Measurements from ENCODE around the gene MYO15B. TPM values are rescaled to one million over a fixed set of nuclear protein-coding genes. Genes with fewer than 3 reads are reported as not detected.
"Not testable (repeated sequence)": the region's sequence is repeated elsewhere in the genome, so short reads cannot be mapped to it uniquely, and the experiment has no call there.

Gene MYO15B
- total and polyA plus RNA-seq, 2 donors (not counting 3 experiments of a cell fraction or from before 2014, with no cell fraction given): 10.2 to 87.8 TPM

DNA sequence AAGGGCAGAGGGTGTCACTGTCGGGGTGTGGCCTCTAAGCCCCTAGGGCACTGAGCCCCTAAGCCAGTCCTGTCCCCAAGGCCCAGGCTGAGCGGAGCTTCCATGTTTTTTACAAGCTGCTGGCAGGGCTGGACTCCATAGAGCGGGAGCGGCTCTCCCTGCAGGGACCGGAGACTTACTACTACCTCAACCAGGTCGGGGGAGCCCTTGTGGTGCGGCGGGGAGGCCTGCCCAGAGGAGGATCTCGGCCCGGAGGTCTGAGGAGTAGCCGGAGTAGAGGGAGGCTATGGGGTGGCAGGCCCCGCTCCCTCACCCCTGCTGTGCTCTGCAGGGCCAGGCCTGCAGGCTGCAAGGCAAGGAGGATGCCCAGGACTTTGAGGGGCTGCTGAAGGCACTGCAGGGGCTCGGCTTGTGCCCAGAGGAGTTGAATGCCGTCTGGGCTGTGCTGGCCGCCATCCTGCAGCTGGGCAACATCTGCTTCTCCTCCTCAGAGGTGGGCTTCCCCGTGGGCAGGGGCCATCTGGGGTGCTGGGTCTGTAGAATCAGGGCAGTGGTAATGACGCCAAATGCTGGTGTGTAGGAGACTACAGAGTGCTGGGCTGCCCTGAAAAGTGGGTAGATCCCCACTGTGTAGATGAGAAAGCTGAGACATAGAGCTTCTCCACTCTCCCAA is 4.9 kb downstream of the MYO15B start:
- intact Hi-C loops (cut with micrococcal nuclease): no loop called here
- H3K9me3 ChIP-seq (replicated peaks; ENCODE audit: control insufficient read depth, insufficient read depth, low read length): no peaks in the 10 kb centered on the region
- H3K36me3 ChIP-seq (ENCODE audit: control insufficient read depth in 2 of 2, extremely low read depth in 1 of 2, insufficient read depth in 2 of 2, low read length in 2 of 2): no peaks in the 10 kb centered on the region
- H3K27ac ChIP-seq (ENCODE audit: insufficient read depth, low read depth, low read length): no peak overlapping the region
- ChIA-PET CTCF (interaction anchor here (0.6 to 4.9 kb wide), 2 partner anchors 10 to 40 kb away, joined by 4 to 29 read pairs; no protein-coding TSS in a partner anchor), POLR2A (no interaction called here)
- no TSS peak for BruUV-seq (replicated peaks)
- no peak for DNase-seq (ENCODE audit: low read depth, low spot score)
- H3K27me3 ChIP-seq (ENCODE audit: control insufficient read depth in 2 of 2, insufficient read depth in 2 of 2, low read length in 2 of 2): no peaks in the 10 kb centered on the region
- H3K9ac ChIP-seq (replicated peaks; ENCODE audit: extremely low read depth, insufficient read depth, low read length): no peak overlapping the region
- no peaks in the 10 kb centered on the region for H3K9me1 ChIP-seq (replicated peaks; ENCODE audit: control insufficient read depth, extremely low read depth, insufficient read depth, low read length)
- H3K4me3 ChIP-seq (replicated peaks in 1 of 3; ENCODE audit: insufficient read depth in 1 of 3, low read depth in 1 of 3, low read length in 3 of 3): no peak overlapping the region
- dilution Hi-C loops (cut with MboI; ENCODE audit: extremely low pct_ligation_motif_present, low sequenced_read_pairs): no loop called here
- TF ChIP-seq POLR2AphosphoS5 (IDR thresholded peaks at IDR 0.05; ENCODE audit: insufficient read depth, low read depth, low read length): no peak
- H4K20me1 ChIP-seq (replicated peaks; ENCODE audit: control insufficient read depth, extremely low read depth, insufficient read depth, low read length): no peaks in the 10 kb centered on the region
- no peak overlapping the region for H3K4me2 ChIP-seq (ENCODE audit: insufficient read depth, low read length)
- H3K79me2 ChIP-seq (ENCODE audit: control insufficient read depth, insufficient read depth, low read length): no peaks in the 10 kb centered on the region
- no peak for FAIRE-seq
- H3K4me1 ChIP-seq (ENCODE audit: control insufficient read depth, extremely low read depth, insufficient read depth, low read length): peaks cover 2% of the 10 kb centered on the region
- H2AFZ ChIP-seq (ENCODE audit: low read depth, low read length): no peak overlapping the region

DNA sequence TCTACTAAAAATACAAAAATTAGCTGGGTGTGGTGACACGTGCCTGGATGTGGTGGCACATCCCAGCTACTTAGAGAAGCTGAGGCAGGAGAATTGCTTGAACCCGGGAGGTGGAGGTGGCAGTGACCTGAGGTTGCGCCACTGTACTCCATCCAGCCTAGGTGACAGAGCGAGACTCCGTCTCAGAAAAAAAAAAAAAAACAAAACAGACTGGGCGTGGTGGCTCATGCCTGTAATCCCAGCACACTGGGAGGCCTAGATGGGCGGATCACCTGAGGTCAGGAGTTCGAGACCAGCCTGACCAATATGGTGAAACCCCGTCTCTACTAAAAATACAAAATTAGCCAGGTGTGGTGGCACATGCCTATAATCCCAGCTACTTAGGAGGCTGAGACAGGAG is 5.8 kb downstream of the MYO15B start:
- H3K9me3 ChIP-seq (replicated peaks; ENCODE audit: control insufficient read depth, insufficient read depth, low read length); BruUV-seq (replicated peaks); H3K9ac ChIP-seq (replicated peaks; ENCODE audit: extremely low read depth, insufficient read depth, low read length); H4K20me1 ChIP-seq (replicated peaks; ENCODE audit: control insufficient read depth, extremely low read depth, insufficient read depth, low read length); H3K79me2 ChIP-seq (ENCODE audit: control insufficient read depth, insufficient read depth, low read length); FAIRE-seq; H3K36me3 ChIP-seq (ENCODE audit: control insufficient read depth in 2 of 2, extremely low read depth in 1 of 2, insufficient read depth in 2 of 2, low read length in 2 of 2); H3K9me1 ChIP-seq (replicated peaks; ENCODE audit: control insufficient read depth, extremely low read depth, insufficient read depth, low read length); DNase-seq (ENCODE audit: low read depth, low spot score); H3K4me1 ChIP-seq (ENCODE audit: control insufficient read depth, extremely low read depth, insufficient read depth, low read length); H3K4me2 ChIP-seq (ENCODE audit: insufficient read depth, low read length); POLR2A ChIA-PET; H3K27me3 ChIP-seq (ENCODE audit: control insufficient read depth in 2 of 2, insufficient read depth in 2 of 2, low read length in 2 of 2); dilution Hi-C loops (cut with MboI; ENCODE audit: extremely low pct_ligation_motif_present, low sequenced_read_pairs); H3K27ac ChIP-seq (ENCODE audit: insufficient read depth, low read depth, low read length); H3K4me3 ChIP-seq (replicated peaks in 1 of 3; ENCODE audit: insufficient read depth in 1 of 3, low read depth in 1 of 3, low read length in 3 of 3); intact Hi-C loops (cut with micrococcal nuclease); H2AFZ ChIP-seq (ENCODE audit: low read depth, low read length): not testable (repeated sequence)
- CTCF ChIA-PET: interaction anchor here (0.6 to 4.9 kb wide), 2 partner anchors 9 to 39 kb away, joined by 4 to 29 read pairs; no protein-coding TSS in a partner anchor
